Skeletal muscle cell (primary cell): Measurements from ENCODE around the gene RNF31.
"Not testable (repeated sequence)": the region's sequence is repeated elsewhere in the genome, so short reads cannot be mapped to it uniquely, and the experiment has no call there.

Source experiments
- DNase-seq: peaks from one replicate; pipeline ENCODE4 v3.0.0-alpha.2; 2010; ENCODE audit warnings: low read depth
- H3K4me3 ChIP-seq: 2 replicates; pipeline ENCODE4 v1.5.1; 2011; ENCODE audit warnings: low read depth, mild to moderate bottlenecking, control low read depth, low read length, moderate library complexity

The RNF31 gene

DNA sequence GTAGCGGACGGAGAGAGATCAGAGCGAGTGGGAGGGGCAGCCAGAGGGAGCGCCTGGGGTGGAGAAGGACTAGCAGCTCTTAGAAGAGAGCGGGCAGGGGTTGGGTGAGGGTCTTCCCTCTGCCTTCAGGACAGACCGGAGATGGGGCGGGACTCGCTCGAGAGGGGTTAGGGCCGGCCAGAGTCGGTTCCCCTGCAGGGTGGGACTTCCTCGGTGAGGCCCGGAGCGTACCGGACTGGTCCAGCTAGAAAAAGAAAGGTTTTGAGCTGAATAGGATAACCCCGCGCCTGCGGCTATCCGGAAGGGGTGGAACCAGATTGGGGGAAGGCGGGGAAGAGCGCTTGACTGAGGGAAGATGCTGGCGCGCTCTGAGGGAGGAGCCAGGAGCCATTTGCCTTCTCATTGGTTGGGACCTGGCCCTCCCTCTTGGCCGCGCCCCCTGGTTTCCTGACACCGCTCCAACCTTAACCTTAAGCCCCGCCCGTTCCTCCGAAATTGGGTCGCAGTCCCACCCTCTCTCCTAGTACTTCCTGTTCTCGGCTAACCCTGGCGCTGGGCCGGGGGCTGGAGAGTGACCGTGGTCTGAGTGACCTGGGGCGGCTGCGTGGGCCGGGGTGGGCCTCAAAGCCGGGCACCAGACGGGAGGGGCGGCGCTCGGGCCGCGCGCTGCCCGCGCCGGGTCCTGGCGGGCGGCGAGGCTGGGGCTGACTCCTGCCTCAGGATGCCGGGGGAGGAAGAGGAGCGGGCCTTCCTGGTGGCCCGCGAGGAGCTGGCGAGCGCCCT lies at the start of gene RNF31:
Gene RNF31, plus strand, starts transcription at position 521 of the 783 bp plus-strand sequence. Its CDS starts 201 bp downstream, at position 722.
- H3K4me3 ChIP-seq = peak within 1 kb of the TSS; percentile 89
- DNase-seq = peak; percentile 96

DNA sequence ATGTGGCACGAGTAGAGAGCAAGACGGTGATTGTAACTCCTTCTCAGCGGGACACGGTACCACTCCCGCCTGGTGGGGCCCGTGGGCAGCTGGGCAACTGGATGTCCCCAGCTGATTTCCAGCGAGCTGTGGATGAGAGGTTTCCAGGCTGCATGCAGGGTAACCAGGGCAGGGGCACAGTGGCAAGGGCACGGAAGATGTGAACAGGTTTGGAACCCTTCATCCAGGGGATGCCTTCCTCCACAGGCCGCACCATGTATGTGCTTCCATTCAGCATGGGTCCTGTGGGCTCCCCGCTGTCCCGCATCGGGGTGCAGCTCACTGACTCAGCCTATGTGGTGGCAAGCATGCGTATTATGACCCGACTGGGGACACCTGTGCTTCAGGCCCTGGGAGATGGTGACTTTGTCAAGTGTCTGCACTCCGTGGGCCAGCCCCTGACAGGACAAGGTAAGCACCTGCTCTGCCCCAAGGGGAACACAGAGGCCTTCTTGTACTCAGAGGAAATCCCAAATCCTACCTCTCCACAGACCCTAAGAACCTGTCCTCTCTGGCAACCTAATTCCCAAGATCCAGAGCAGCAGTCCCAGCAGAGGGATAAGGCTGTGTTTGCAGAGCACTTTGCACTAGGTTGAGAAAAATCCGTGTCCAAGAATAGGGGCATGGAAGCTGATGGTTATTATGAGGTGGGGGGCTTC lies 48.9 kb upstream of the RNF31 start:
- no peak overlapping the region for H3K4me3 ChIP-seq
- no peak for DNase-seq

DNA sequence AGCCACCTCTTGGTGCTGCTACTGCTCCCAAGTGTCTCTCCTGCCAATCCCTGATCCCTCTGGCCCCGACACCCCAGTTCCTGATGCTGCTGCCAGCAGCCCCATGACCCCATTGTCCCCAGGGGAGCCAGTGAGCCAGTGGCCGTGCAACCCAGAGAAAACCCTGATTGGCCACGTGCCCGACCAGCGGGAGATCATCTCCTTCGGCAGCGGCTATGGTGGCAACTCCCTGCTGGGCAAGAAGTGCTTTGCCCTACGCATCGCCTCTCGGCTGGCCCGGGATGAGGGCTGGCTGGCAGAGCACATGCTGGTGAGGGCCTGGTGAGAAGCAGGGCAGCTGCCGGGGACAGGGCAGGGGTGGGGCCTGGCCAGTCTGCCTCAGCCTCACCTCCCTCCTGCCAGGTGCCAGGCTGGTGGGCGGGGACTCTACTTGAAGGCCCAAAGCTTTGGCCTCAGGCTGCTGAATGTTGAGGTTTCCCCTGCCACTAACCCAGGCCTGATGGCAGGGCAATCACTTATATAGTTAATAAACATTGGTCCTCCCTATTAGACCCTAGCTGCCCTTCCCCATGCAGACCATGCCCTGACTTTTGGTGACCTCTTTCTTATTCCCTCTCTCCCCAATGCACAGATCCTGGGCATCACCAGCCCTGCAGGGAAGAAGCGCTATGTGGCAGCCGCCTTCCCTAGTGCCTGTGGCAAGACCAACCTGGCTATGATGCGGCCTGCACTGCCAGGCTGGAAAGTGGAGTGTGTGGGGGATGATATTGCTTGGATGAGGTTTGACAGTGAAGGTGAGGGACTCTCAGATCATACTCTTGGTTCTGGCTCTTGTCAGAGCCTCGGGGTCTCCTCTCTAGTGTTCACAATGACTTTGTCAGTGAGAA lies 48.1 kb upstream of the RNF31 start:
- no peak for DNase-seq
- H3K4me3 ChIP-seq = no peak overlapping the region

DNA sequence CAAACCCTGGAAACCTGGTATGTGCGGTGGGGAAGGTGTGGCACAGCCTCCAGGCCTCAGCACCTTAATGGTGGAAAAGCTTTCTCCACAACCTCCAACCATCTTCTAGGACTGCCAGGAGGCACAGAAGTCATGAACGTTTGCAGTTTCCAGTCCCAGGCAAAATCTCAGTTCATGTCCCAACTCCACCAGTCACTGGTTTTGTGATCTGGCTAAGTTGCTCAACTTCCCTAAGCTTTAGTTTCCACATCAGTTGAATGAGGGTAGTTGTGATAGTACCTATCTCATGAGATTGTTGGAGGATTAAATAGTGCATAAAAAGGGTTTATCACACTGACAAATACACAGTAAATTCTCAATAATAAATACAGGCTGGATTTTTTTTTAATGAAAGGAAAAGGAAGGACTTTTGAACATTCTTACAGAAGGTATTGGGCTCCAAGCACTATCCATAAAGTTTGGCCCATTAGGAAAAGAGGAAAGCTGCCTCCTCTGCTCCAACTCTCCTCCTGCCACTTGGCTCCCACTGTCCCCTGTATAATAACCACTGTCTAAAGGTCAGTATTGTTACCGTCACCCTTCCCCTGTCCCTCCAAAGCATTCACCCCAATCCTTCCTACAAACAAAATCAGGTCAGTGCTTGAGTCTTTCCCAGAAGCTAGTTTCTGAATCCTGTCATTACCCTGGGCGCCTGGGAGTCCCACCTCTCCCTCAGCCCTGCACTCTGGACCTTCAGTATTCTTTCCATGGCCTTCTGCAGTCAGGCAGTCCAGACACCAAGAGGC lies 46.9 kb upstream of the RNF31 start:
- H3K4me3 ChIP-seq = no peak overlapping the region
- no peak for DNase-seq

DNA sequence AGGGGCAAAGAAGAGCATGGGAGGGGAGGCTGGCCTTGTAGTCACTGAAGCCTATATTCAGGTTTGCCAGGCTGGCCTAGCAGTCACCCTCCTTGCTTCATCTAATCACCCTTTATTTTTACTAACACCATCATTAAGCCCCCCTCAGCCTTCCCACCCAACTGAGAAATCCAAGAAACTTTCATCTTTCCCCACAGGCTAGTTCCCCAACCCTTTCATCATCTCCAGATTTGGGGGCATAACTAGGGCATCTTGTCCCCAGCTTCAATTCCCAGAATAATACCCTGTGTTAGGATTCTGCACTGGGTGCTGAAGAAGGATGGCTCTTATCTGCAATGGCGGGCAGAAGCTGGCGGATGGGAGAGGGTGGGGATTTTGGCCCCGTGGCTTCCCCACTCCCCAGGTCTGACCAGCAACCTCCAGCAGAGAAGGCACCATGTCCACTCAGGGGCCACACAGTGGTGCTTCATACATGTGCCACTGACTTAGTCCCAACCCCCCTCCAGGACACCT lies 46.3 kb upstream of the RNF31 start:
- H3K4me3 ChIP-seq = no peak overlapping the region
- no peak for DNase-seq

DNA sequence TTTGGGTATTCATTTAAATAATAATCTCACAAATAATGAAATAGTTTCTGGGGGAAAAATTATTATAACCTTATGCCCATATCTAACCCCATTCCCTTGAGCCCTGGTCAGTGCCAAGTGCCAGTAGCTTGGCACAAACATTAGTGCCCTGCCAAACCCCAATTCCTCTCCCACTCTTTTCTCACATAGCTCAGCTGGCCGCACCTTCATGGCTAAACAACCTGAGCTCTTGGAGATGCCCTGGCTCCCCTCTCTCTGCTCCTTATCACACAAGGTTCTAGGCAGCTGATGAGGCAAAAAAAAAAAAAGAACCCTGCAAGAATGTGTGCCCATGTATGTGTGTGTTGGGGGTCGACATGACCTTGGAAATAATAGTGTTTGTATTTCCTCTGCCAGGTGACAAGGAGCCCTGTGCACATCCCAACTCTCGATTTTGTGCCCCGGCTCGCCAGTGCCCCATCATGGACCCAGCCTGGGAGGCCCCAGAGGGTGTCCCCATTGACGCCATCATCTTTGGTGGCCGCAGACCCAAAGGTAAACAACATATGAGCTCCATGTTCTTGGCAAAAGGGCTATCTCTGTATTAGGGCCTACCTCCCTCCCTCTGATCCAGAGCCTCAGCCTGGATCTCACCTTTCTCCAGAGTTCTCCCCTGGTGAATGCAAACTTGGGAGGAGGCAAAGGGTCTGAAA lies 44.8 kb upstream of the RNF31 start:
- DNase-seq = no peak
- no peak overlapping the region for H3K4me3 ChIP-seq

DNA sequence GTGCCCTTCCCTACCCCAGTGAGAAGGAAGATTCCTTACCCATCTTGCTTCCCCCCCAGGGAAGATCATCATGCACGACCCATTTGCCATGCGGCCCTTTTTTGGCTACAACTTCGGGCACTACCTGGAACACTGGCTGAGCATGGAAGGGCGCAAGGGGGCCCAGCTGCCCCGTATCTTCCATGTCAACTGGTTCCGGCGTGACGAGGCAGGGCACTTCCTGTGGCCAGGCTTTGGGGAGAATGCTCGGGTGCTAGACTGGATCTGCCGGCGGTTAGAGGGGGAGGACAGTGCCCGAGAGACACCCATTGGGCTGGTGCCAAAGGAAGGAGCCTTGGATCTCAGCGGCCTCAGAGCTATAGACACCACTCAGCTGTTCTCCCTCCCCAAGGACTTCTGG lies 43.8 kb upstream of the RNF31 start:
- no peak overlapping the region for H3K4me3 ChIP-seq

DNA sequence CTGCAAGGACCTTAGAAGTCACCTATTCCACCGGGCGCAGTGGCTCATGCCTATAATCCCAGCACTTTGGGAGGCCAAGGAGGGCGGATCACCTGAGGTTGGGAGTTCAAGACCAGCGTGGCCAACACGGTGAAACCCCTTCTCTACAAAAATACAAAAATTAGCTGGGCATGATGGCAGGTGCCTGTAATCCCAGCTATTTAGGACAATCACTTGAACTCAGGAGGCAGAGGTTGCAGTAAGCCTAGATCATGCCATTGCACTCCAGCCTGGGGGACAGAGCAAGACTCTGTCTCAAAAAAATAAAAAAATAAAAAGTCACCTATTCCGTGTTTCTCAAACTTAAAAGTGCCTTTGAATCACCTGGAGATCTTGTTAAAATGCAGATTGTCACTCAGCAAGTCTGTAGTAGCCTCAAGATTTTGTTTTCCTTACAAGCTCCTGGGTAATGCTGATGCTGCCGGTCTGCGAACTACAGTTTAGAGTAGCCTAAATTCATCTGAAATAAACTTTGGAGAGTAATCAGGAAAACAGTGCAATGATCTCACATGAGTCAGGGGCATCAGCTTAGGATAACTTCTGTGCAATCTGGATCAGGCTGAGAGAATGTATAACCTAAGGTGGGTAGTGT lies 41.6 kb upstream of the RNF31 start:
- not testable (repeated sequence) for H3K4me3 ChIP-seq, DNase-seq

More for the DNA sequence above, 43.8 kb upstream of the RNF31 start:
- DNase-seq = no peak

- DNase-seq = no peak
- no peak overlapping the region for H3K4me3 ChIP-seq
Measured at GRCh38 chr14:24106672-24107271, 40.5 kb upstream of the RNF31 start.

- H3K4me3 ChIP-seq = no peak overlapping the region
- no peak for DNase-seq
Measured at GRCh38 chr14:24108336-24108874, 38.9 kb upstream of the RNF31 start.

DNA sequence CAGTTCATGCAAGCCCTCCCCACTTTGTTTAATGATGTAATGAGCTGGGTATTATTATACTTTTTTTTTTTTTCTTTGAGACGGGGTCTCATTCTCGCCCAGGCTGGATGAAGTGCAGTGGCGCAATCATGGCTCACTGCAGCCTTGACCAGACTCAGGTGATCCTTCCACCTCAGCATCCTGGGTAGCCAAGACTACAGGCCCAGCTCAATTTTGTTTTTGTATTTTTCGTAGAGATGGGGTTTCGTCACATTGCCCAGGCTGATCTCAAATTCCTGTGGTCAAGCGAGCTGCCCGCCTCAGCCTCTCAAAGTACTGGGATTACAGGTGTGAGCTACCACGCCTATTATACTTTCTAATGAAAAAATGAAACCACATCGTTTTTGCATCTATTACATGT lies 37.2 kb upstream of the RNF31 start:
- no peak overlapping the region for H3K4me3 ChIP-seq
- DNase-seq = no peak

DNA sequence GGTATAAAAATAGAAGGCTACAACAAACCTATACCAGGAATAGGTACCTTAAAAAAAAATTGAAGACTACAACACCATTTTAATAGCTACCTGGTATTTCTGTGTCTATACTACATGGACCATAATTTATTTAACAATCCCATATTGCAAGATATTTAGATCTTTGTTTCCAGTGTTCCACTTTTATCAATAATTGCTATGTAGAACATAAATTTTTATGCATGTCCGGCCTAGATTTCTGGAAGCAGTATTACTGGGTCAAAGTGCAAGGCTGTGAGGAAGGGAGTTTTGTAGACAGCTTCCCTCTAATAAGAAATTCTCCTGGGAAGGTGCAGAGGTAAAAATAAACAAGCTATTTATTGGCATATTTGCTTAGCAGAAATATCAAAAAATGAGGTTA lies 36.8 kb upstream of the RNF31 start:
- no peak for DNase-seq
- no peak overlapping the region for H3K4me3 ChIP-seq

DNA sequence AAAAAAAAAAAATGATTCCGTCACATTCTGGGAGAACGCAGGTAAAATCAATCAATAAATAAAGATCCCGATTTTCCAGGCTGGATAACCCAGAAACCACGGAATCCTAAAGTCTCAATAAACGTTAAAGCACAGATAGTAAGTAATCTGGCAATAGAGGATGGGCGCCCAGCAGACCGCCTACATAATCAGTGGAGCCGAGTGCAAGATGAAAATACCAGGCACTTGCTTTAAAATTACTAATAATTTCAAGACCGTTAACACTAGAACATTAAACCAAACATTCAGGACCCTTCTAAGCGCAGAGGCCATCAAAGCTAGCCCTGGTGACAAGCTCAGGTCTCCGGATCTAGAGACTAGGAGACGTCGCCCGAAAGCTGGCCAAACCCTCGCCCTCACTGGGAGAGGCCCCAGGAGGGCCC lies 33.9 kb upstream of the RNF31 start:
- H3K4me3 ChIP-seq = peak overlapping the region; percentile 82
- no peak for DNase-seq

DNA sequence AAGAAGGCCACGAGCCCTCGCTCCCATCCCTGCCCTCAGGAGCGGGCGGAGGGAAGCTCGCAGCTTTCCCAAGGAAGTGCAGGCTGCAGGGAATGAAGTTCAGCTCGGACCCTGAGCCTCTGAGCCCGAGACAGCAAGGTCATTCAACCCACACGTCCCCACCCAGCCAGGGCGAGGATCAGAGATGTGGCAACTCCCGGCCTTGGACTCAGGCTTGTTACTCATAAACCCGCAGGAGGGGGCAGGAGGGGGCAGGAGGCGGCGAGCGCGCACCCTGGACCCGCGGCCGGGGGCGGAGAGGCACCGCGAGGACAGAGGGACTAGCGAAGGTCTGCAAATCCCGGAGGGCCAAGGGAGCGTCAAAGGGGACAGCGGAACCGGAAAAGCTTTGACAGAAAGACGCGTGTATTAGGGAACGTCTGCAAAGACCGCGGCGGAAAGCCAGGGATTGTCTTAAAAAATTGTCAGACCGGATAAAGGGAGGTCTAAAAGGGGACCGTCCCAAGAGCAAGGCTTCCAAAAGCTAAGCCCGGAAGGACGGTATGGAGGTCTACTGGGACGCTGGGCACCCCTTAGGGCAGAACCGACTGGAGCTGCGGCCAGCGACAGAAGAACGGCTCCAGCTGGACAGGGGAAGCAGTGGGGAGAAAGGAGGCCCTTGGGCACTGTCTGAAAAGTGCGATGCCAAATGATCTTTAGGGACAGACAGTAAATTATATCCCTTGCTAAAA lies 33.3 kb upstream of the RNF31 start:
- DNase-seq = peak; percentile 63
- peak overlapping the region; percentile 82 for H3K4me3 ChIP-seq

GRCh38 chr14:24114532-24115421 lies 32.5 kb upstream of the RNF31 start, which contains the start of the genes DCAF11 and NRL:
DCAF11 (plus strand) TSS chr14:24114777; CDS start chr14:24115595, 818 bp downstream.
NRL (minus strand) TSS chr14:24114949; CDS start chr14:24082848, 32,101 bp downstream.
- DNase-seq = peak; percentile 99
- H3K4me3 ChIP-seq = peak within 1 kb of the TSS; percentile 82
